ENCODE measurements around the gene FLCN.

DNA sequence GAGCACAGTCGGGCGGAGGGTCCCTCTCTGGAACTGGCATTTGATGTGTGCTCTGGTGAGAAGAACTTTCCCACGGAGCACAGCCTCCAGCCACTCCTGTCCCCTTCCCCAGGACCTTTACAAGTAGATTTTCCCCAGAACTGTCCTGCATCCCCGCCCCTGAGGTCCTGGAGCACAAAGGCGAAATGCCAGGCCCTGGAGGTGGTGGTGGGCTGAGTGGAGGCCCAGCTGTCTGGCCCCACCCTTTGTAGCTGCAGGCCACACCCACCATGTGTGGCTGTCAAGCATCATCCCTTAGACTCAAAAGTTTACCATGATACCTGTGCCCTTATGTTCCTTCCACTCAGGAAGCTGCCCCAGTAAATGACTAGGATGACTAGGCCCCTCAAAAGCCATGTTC lies 68.6 kb downstream of the FLCN start:
- TF ChIP-seq, protein P1, sequence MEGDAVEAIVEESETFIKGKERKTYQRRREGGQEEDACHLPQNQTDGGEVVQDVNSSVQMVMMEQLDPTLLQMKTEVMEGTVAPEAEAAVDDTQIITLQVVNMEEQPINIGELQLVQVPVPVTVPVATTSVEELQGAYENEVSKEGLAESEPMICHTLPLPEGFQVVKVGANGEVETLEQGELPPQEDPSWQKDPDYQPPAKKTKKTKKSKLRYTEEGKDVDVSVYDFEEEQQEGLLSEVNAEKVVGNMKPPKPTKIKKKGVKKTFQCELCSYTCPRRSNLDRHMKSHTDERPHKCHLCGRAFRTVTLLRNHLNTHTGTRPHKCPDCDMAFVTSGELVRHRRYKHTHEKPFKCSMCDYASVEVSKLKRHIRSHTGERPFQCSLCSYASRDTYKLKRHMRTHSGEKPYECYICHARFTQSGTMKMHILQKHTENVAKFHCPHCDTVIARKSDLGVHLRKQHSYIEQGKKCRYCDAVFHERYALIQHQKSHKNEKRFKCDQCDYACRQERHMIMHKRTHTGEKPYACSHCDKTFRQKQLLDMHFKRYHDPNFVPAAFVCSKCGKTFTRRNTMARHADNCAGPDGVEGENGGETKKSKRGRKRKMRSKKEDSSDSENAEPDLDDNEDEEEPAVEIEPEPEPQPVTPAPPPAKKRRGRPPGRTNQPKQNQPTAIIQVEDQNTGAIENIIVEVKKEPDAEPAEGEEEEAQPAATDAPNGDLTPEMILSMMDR (IDR thresholded peaks at IDR 0.05 in 2 of 3, conservative IDR thresholded peaks at IDR 0.05 in 1 of 3; ENCODE audit: control insufficient read depth in 2 of 3, extremely low read depth in 1 of 3, insufficient read depth in 1 of 3, low read depth in 3 of 3, low read length in 3 of 3), result no peak
- TF ChIP-seq RAD21 (IDR thresholded peaks at IDR 0.05; ENCODE audit: insufficient read depth, low read depth, low read length) (no peak), POLR2AphosphoS5 (IDR thresholded peaks at IDR 0.05; ENCODE audit: low read length) (no peak), ZNF384 (IDR thresholded peaks at IDR 0.05; ENCODE audit: borderline replicate concordance, low read depth, low read length) (no peak), POLR2AphosphoS2 (IDR thresholded peaks at IDR 0.05; ENCODE audit: low read depth, low read length) (no peak), EZH2 (IDR thresholded peaks at IDR 0.05; ENCODE audit: borderline replicate concordance, control insufficient read depth, low read depth, low read length) (no peak), POLR2A (IDR thresholded peaks at IDR 0.05; ENCODE audit: low read depth, low read length) (no peak), TBL1XR1 (IDR thresholded peaks at IDR 0.05; ENCODE audit: low read depth, low read length) (no peak), KDM1A (IDR thresholded peaks at IDR 0.05; ENCODE audit: borderline replicate concordance) (no peak), ZBTB4 (CRISPR knock-in tag; IDR thresholded peaks at IDR 0.05) (no peak), RFX5 (IDR thresholded peaks at IDR 0.05; ENCODE audit: low read depth, low read length) (no peak)
- TF ChIP-seq, protein P2, sequence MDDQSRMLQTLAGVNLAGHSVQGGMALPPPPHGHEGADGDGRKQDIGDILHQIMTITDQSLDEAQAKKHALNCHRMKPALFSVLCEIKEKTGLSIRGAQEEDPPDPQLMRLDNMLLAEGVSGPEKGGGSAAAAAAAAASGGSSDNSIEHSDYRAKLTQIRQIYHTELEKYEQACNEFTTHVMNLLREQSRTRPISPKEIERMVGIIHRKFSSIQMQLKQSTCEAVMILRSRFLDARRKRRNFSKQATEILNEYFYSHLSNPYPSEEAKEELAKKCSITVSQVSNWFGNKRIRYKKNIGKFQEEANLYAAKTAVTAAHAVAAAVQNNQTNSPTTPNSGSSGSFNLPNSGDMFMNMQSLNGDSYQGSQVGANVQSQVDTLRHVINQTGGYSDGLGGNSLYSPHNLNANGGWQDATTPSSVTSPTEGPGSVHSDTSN (IDR thresholded peaks at IDR 0.05; ENCODE audit: insufficient replicate concordance, low read depth, low read length), result no peak
